ENCODE measurements around the gene PTPRE.

GRCh38 chr10:128065881-128066534 is 159.1 kb downstream of the PTPRE start:
- TF ChIP-seq SUZ12 (IDR thresholded peaks at IDR 0.05; ENCODE audit: extremely low read depth, insufficient read depth, insufficient read length) (no peak), YY1 (IDR thresholded peaks at IDR 0.05; ENCODE audit: insufficient read depth, insufficient read length) (no peak)
